A549 (cell line): ENCODE results near the gene RUVBL2. TPM values are rescaled to one million over a fixed set of nuclear protein-coding genes. Genes with fewer than 3 reads are reported as not detected.
A peak's percentile ranks its signal among the peaks of the same experiment; 100 is the strongest.

Source experiments
- ATAC-seq, 2 experiments: fragments of 200-7000 bp in 1 of 2; fragments of >200 bp in 1 of 2; cut with Nextera tagmentation in 1 of 2; cut with Tn5 transposase in 1 of 2; 3 replicates each; pipeline versions ENCODE4 v1.8.0 to v1.9.1; 2018 to 2020; ENCODE audit warnings: mild to moderate bottlenecking in 1 of 2, moderate library complexity in 1 of 2
- CTCF ChIA-PET: fragments of 300-600 bp; sonication (Branson Sonifier 250); formaldehyde crosslinking; extraction: SDS; loops from one replicate; lab custom pipeline; 2021; ENCODE audit warnings: antibody characterized with exemption, inconsistent platforms; lab: Yijun Ruan, JAX
- POLR2A ChIA-PET: fragments of 350-600 bp; formaldehyde crosslinking; extraction: SDS; loops from one replicate; lab custom pipeline; 2021; ENCODE audit warnings: antibody characterized with exemption, inconsistent platforms; lab: Yijun Ruan, JAX
- DNase-seq, 2 experiments: peaks; one replicate each; pipeline versions ENCODE4 v3.0.0 to v3.0.0-alpha.2; 2011 to 2016; ENCODE audit warnings: low read depth in 1 of 2, low spot score in 1 of 2
- FAIRE-seq: peaks from 2 replicates; lab custom pipeline; 2011; peaks lifted over from hg19 to GRCh38; lab: Jason Lieb, UNC
- H3K27ac ChIP-seq, 2 experiments: fragments of >200 bp; sonication (Bioruptor Twin); formaldehyde crosslinking; 3 replicates each; pipeline ENCODE4 v1.5.1; 2016 to 2017
- H3K4me1 ChIP-seq: fragments of >200 bp; sonication (Bioruptor Twin); formaldehyde crosslinking; 3 replicates; pipeline ENCODE4 v1.6.1; 2016
- H3K4me2 ChIP-seq: fragments of >200 bp; sonication (Bioruptor Twin); formaldehyde crosslinking; 3 replicates; pipeline ENCODE4 v1.6.1; 2016
- H3K4me3 ChIP-seq: fragments of >200 bp; sonication (Bioruptor Twin); formaldehyde crosslinking; 3 replicates; pipeline ENCODE4 v1.5.1; 2016
- H3K9me3 ChIP-seq: fragments of >200 bp; sonication (Bioruptor Twin); formaldehyde crosslinking; 3 replicates; pipeline ENCODE4 v1.6.1; 2016
- CBX2 ChIP-seq: fragments of 200-600 bp; sonication (generic); IDR thresholded peaks from 2 replicates; pipeline ENCODE4 v1.6.1; 2016; ENCODE audit warnings: low read depth, mild to moderate bottlenecking, borderline replicate concordance
- CEBPB ChIP-seq, 2 experiments: fragments of >200 bp in 1 of 2; sonication (Bioruptor Twin) in 1 of 2; formaldehyde crosslinking in 1 of 2; IDR thresholded peaks; 2 replicates each; pipeline ENCODE4 v1.6.1; 2012 to 2016
- CHD2 ChIP-seq: fragments of 150-350 bp; IDR thresholded peaks from 2 replicates; pipeline ENCODE4 v1.6.1; 2014; ENCODE audit warnings: low read length; ENCODE audit not compliant: partially characterized antibody
- CHD4 ChIP-seq: fragments of 200-600 bp; sonication (generic); IDR thresholded peaks from 2 replicates; pipeline ENCODE4 v1.6.1; 2016; ENCODE audit warnings: antibody characterized with exemption, mild to moderate bottlenecking, borderline replicate concordance
- EHF ChIP-seq: fragments of 250-450 bp; sonication (Bioruptor Pico); IDR thresholded peaks from 2 replicates; pipeline ENCODE4 v1.5.0; 2020; ENCODE audit warnings: mild to moderate bottlenecking
- EP300 ChIP-seq, 2 experiments: fragments of >200 bp; sonication (Bioruptor Twin); formaldehyde crosslinking; IDR thresholded peaks; 2 replicates in 1 of 2; 3 replicates in 1 of 2; pipeline ENCODE4 v1.6.1; 2016 to 2017
- ESRRA ChIP-seq: fragments of 150-350 bp; IDR thresholded peaks from 2 replicates; pipeline ENCODE4 v1.6.1; 2014; ENCODE audit warnings: mild to moderate bottlenecking, low read length, borderline replicate concordance
- FOXS1 ChIP-seq: fragments of 250-450 bp; sonication (Bioruptor Pico); IDR thresholded peaks from 2 replicates; pipeline ENCODE4 v1.5.0; 2020; ENCODE audit warnings: mild to moderate bottlenecking, moderate library complexity
- GATA3 ChIP-seq: IDR thresholded peaks from 2 replicates; pipeline ENCODE4 v1.6.1; 2012; ENCODE audit warnings: borderline replicate concordance
- HDAC2 ChIP-seq: fragments of 200-600 bp; sonication (generic); IDR thresholded peaks from 2 replicates; pipeline ENCODE4 v1.6.1; 2016
- HEYL ChIP-seq: fragments of 250-450 bp; sonication (Bioruptor Pico); IDR thresholded peaks from 2 replicates; pipeline ENCODE4 v1.8.0; 2021; ENCODE audit warnings: mild to moderate bottlenecking, moderate library complexity
- HOXB5 ChIP-seq: fragments of 250-450 bp; sonication (Bioruptor Pico); IDR thresholded peaks from 2 replicates; pipeline ENCODE4 v1.5.0; 2020; ENCODE audit warnings: mild to moderate bottlenecking, moderate library complexity
- JUN ChIP-seq, 2 experiments: fragments of >200 bp; sonication (Bioruptor Twin); formaldehyde crosslinking; IDR thresholded peaks; 2 replicates in 1 of 2; 3 replicates in 1 of 2; pipeline ENCODE4 v1.6.1; 2016 to 2017
- KDM1A ChIP-seq: fragments of 200-600 bp; sonication (generic); IDR thresholded peaks from 2 replicates; pipeline ENCODE4 v1.6.1; 2016; ENCODE audit warnings: low read depth, mild to moderate bottlenecking
- MAZ ChIP-seq: fragments of 150-350 bp; IDR thresholded peaks from 2 replicates; pipeline ENCODE4 v1.6.1; 2014; ENCODE audit warnings: antibody characterized with exemption, low read depth, low read length, borderline replicate concordance
- NFE2L2 ChIP-seq: fragments of 150-350 bp; conservative IDR thresholded peaks from 2 replicates; pipeline ENCODE4 v1.6.1; 2014; ENCODE audit warnings: low read length
- PHF8 ChIP-seq: fragments of 200-600 bp; sonication (generic); IDR thresholded peaks from 2 replicates; pipeline ENCODE4 v1.6.1; 2016; ENCODE audit warnings: low read depth, mild to moderate bottlenecking, antibody characterized with exemption, moderate library complexity, borderline replicate concordance
- POLR2A ChIP-seq: IDR thresholded peaks from 2 replicates; pipeline ENCODE4 v1.6.1; 2012; ENCODE audit warnings: mild to moderate bottlenecking, low read length
- POLR2AphosphoS2 ChIP-seq: conservative IDR thresholded peaks from 2 replicates; pipeline ENCODE4 v1.6.1; 2012; ENCODE audit warnings: low read length, improper control_type of control experiment, inconsistent platforms
- RAD21 ChIP-seq, 2 experiments: fragments of >200 bp in 1 of 2; sonication (Bioruptor Twin) in 1 of 2; formaldehyde crosslinking in 1 of 2; IDR thresholded peaks in 1 of 2; conservative IDR thresholded peaks in 1 of 2; 2 replicates in 1 of 2; 3 replicates in 1 of 2; pipeline ENCODE4 v1.6.1; 2012 to 2018; ENCODE audit warnings: inconsistent platforms in 1 of 2
- RARB ChIP-seq: fragments of 250-450 bp; sonication (Bioruptor Pico); IDR thresholded peaks from 2 replicates; pipeline ENCODE4 v1.8.0; 2021; ENCODE audit warnings: mild to moderate bottlenecking, moderate library complexity
- RNF2 ChIP-seq: fragments of 200-600 bp; sonication (generic); IDR thresholded peaks from 2 replicates; pipeline ENCODE4 v1.6.1; 2016; ENCODE audit warnings: low read depth, mild to moderate bottlenecking, antibody characterized with exemption, moderate library complexity, borderline replicate concordance
- TP53 ChIP-seq: fragments of 250-450 bp; sonication (Bioruptor Pico); IDR thresholded peaks from 2 replicates; pipeline ENCODE4 v1.5.0; 2021; ENCODE audit warnings: mild to moderate bottlenecking, moderate library complexity
- ZFP36 ChIP-seq: fragments of 450-650 bp; IDR thresholded peaks from 2 replicates; pipeline ENCODE4 v1.6.1; 2014; ENCODE audit warnings: borderline replicate concordance; ENCODE audit not compliant: partially characterized antibody
- WGBS: methylation state at CpG from one replicate; pipeline ENCODE4 v1.1.6; 2017; ENCODE audit errors: missing lambda C conversion rate; 5-methylcytosine and 5-hydroxymethylcytosine counted together
- polyA plus RNA-seq, 4 experiments: library from polyadenylated mRNA; depleted of rRNA in 3 of 4; stranded (reverse); fragments of >200 nt; fragmentation: RNase III in 1 of 4; extraction: RNeasy Plus Mini Kit Qiagen cat#74134 plus additional on column Dnase treatment in 1 of 4; gene quantifications; 2 replicates in 3 of 4; 3 replicates in 1 of 4; pipeline ENCODE4 v1.2.3, GENCODE V29; 2011 to 2017
- TF ChIP-seq, protein P1 (sequence below): IDR thresholded peaks from 2 replicates; pipeline ENCODE4 v1.6.1; 2012
- TF ChIP-seq, protein P2 (sequence below): fragments of 250-450 bp; sonication (Bioruptor Pico); IDR thresholded peaks from 2 replicates; pipeline ENCODE4 v1.5.0; 2021; ENCODE audit warnings: mild to moderate bottlenecking, moderate library complexity, borderline replicate concordance

RUVBL2 gene
- polyA plus RNA-seq, 2 of the 4 experiments (the other 2 are of a cell fraction): 186 to 225 TPM

DNA sequence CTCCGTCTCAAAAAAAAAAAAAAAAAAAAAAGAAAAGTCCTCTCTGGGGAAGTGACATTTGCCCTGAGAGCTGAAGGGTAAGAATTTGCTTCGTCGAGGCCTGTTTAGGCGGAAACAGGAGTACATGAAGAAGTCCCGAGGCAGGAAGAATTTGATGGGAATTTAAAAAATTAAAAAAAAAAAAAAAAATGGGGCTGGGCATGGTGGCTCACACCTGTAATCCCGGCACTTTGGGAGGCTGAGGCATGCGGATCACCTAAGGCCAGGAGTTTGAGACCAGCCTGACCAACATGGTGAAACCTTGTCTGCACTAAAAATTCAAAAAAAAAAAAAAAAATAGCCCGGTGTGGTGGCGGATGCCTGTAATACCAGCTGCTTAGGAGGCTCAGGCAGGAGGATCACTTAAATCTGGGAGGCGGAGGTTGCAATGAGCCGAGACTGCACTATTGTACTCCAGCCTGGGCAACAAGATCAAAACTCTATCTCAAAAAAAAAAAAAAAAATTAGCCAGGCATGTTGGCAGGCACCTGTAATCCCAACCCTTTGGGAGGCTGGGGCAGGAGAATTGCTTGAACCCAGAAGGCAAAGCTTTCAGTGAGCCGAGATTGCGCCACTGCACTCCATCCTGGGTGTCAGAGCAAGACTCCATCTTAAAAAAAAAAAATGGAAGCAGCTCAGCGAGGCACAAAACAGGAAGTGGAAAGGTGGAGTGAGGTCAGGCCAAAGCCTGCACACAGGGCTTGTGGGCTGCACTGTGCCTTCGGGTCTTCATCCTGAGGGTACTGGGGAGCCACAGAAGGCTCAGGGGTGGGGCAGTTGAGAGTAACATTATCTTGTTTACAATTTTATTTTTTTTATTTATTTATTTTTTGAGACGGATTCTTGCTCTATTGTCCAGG lies 34.1 kb upstream of the RUVBL2 start:
- no peak for TF ChIP-seq CBX2
- no peak for TF ChIP-seq HEYL (CRISPR knock-in tag)
- no peak for TF ChIP-seq HDAC2
- no peak for TF ChIP-seq NFE2L2
- TF ChIP-seq TP53 (CRISPR knock-in tag): no peak
- TF ChIP-seq HOXB5 (CRISPR knock-in tag): no peak
- peak; percentile 63 for TF ChIP-seq ZFP36
- TF ChIP-seq PHF8: no peak
- TF ChIP-seq RAD21 (conservative IDR thresholded peaks at IDR 0.05 in 1 of 2, IDR thresholded peaks at IDR 0.05 in 1 of 2): no peak
- TF ChIP-seq, protein P1, sequence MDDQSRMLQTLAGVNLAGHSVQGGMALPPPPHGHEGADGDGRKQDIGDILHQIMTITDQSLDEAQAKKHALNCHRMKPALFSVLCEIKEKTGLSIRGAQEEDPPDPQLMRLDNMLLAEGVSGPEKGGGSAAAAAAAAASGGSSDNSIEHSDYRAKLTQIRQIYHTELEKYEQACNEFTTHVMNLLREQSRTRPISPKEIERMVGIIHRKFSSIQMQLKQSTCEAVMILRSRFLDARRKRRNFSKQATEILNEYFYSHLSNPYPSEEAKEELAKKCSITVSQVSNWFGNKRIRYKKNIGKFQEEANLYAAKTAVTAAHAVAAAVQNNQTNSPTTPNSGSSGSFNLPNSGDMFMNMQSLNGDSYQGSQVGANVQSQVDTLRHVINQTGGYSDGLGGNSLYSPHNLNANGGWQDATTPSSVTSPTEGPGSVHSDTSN: no peak
- TF ChIP-seq, protein P2, sequence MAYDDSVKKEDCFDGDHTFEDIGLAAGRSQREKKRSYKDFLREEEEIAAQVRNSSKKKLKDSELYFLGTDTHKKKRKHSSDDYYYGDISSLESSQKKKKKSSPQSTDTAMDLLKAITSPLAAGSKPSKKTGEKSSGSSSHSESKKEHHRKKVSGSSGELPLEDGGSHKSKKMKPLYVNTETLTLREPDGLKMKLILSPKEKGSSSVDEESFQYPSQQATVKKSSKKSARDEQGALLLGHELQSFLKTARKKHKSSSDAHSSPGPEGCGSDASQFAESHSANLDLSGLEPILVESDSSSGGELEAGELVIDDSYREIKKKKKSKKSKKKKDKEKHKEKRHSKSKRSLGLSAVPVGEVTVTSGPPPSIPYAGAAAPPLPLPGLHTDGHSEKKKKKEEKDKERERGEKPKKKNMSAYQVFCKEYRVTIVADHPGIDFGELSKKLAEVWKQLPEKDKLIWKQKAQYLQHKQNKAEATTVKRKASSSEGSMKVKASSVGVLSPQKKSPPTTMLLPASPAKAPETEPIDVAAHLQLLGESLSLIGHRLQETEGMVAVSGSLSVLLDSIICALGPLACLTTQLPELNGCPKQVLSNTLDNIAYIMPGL (CRISPR knock-in tag): no peak
- TF ChIP-seq CEBPB (IDR thresholded peaks at IDR 0.05): peak in 1 of 2 experiments; percentile 41; a peak in 1 of 4 replicates
- 85% methylated on average over 16 of the region's 16 CpGs for WGBS
- H3K4me1 ChIP-seq: peaks cover 52% of the 10 kb centered on the region
- CTCF ChIA-PET: interaction anchor here (0.6 to 5.4 kb wide), 9 partner anchors 11 to 373 kb away, joined by 3 to 39 read pairs (median 3); no protein-coding TSS in a partner anchor
- peak overlapping the region in 1 of 2 experiments; percentile 96; a peak in 2 of 6 replicates for H3K27ac ChIP-seq
- H3K4me3 ChIP-seq: no peak overlapping the region
- POLR2A ChIA-PET: interaction anchor here (1.5 to 6.5 kb wide), 2 partner anchors 9 to 60 kb away, joined by 4 to 47 read pairs; partner anchors contain the start of gene NUCB1
- no peak for ATAC-seq
- H3K4me2 ChIP-seq: no peak overlapping the region
- DNase-seq: peak in 1 of 2 experiments; percentile 55
- H3K9me3 ChIP-seq: no peaks in the 10 kb centered on the region
- FAIRE-seq: no peak

DNA sequence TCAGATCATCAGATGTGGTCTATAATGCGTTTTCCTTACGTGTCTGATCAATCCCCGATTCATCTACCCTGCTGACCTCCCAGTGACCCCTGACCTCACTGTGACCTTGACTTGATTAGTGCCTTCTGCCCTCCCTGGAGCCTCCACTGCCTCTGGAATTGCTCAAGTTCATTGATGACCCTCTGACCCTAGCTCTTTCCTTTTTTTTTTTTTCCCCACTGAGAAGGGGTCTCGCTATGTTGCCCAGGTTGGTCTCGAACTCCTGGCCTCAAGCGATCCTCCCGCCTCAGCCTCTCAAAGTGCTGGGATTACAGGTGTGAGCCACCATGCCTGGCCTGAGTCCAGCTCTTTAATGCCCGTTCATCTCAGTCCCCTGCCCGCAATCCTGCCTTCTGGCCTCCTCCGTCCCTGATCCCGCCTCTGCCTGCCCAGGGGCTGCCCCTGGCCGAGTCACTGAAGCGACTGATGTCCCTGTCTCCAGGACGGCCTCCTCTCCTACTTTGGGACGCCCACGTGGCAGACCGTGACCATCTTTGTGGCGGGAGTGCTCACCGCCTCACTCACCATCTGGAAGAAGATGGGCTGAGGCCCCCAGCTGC lies 32.5 kb upstream of the RUVBL2 start:
- 82% methylated on average over 19 of the region's 19 CpGs for WGBS
- ChIA-PET CTCF (interaction anchor here (0.6 to 5.4 kb wide), 9 partner anchors 10 to 316 kb away, joined by 3 to 39 read pairs (median 3); partner anchors contain the start of genes GYS1 and RUVBL2), POLR2A (interaction anchor here (0.6 to 1.6 kb wide), 9 partner anchors 9 to 316 kb away, joined by 3 to 18 read pairs (median 5); partner anchors contain the start of genes NUCB1 and PPP1R15A)
- DNase-seq (peak in 1 of 2 experiments; percentile 57), FAIRE-seq (no peak), ATAC-seq (no peak)
- no peak overlapping the region for H3K4me3 ChIP-seq
- TF ChIP-seq RNF2: no peak
- TF ChIP-seq RAD21 (conservative IDR thresholded peaks at IDR 0.05 in 1 of 2, IDR thresholded peaks at IDR 0.05 in 1 of 2): no peak
- TF ChIP-seq POLR2A: peak; percentile 5; the same call in 1 of the 2 replicates
- TF ChIP-seq ESRRA: peak; percentile 85; the same call in 1 of the 2 replicates
- TF ChIP-seq RARB: peak; percentile 77
- H3K4me1 ChIP-seq: peaks cover 48% of the 10 kb centered on the region
- peak overlapping the region; percentile 80; the same call in 2 of the 3 replicates for H3K4me2 ChIP-seq
- H3K9me3 ChIP-seq: no peaks in the 10 kb centered on the region
- peak overlapping the region; percentile 92 to 96; a peak in 5 of 6 replicates for H3K27ac ChIP-seq

DNA sequence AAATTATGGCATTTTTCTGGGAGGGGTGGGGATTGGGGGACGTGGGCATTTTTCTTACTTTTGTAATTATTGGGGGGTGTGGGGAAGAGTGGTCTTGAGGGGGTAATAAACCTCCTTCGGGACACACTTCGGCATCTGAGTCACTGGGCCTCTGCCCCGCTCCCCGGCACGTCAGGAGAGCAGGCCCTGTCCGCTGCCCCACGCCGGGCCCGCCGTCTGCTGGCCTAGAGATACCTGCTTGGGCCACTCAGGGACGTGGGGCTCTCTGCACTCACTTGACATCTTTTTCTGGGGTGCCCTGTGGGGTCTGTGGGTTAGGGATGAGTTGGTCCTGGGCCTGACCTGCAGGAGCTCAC lies 32.0 kb upstream of the RUVBL2 start:
- TF ChIP-seq NFE2L2 (no peak), GATA3 (peak; percentile 14; the same call in 1 of the 2 replicates), KDM1A (no peak), CHD2 (no peak), RARB (no peak), EHF (CRISPR knock-in tag) (no peak), POLR2AphosphoS2 (0 out of 2 replicates have a peak, but pooled peaks have one; percentile 17), CHD4 (no peak), MAZ (no peak), PHF8 (no peak), FOXS1 (no peak), JUN (IDR thresholded peaks at IDR 0.05) (no peak), EP300 (IDR thresholded peaks at IDR 0.05) (0 out of 5 replicates have a peak, but pooled peaks of 1 of the 2 experiments have one; percentile 11), RAD21 (conservative IDR thresholded peaks at IDR 0.05 in 1 of 2, IDR thresholded peaks at IDR 0.05 in 1 of 2) (no peak)
- TF ChIP-seq, all 56 proteins: peak for 3
- H3K4me3 ChIP-seq: no peak overlapping the region
- ATAC-seq (no peak), DNase-seq (no peak), FAIRE-seq (no peak)
- H3K27ac ChIP-seq: peak overlapping the region; percentile 92 to 96
- H3K4me2 ChIP-seq: peak overlapping the region; percentile 80
- WGBS: 84% methylated on average over 12 of the region's 12 CpGs
- peaks cover 45% of the 10 kb centered on the region for H3K4me1 ChIP-seq
- ChIA-PET POLR2A (interaction anchor here (0.6 to 1.6 kb wide), 9 partner anchors 9 to 316 kb away, joined by 3 to 18 read pairs (median 5); partner anchors contain the start of genes NUCB1, PPP1R15A and RUVBL2), CTCF (interaction anchor here (0.8 to 5.4 kb wide), 8 partner anchors 9 to 316 kb away, joined by 3 to 39 read pairs (median 4); partner anchors contain the start of genes GYS1, NUCB1 and RUVBL2)
- no peaks in the 10 kb centered on the region for H3K9me3 ChIP-seq
